Superior temporal gyrus (tissue), 1 donor: ENCODE data around the gene FSD1L.
"Not testable (repeated sequence)": the region's sequence is repeated elsewhere in the genome, so short reads cannot be mapped to it uniquely, and the experiment has no call there.

ENCODE experiments used
- DNase-seq: peaks from one replicate; pipeline ENCODE4 v3.0.0-alpha.2; 2016; ENCODE audit errors: extremely low spot score

Gene FSD1L

DNA sequence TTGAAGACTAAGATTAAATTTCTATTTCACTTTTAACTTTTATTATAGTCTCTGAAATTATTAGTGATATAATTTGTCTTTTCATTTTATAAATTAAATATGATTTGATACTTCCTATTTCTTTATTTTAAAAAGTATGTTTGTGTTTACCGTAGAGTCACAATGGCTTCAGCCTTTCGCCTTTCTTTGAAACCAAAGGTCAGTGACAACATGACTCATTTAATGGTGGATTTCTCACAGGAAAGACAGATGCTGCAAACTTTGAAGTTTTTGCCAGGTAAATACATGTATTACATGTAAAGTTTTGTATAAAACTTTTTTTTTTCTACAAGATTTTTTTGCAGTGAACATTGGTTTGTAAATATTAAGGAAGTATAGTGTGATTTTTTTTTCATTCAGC is 36.4 kb downstream of the FSD1L start:
- DNase-seq, result no peak

DNA sequence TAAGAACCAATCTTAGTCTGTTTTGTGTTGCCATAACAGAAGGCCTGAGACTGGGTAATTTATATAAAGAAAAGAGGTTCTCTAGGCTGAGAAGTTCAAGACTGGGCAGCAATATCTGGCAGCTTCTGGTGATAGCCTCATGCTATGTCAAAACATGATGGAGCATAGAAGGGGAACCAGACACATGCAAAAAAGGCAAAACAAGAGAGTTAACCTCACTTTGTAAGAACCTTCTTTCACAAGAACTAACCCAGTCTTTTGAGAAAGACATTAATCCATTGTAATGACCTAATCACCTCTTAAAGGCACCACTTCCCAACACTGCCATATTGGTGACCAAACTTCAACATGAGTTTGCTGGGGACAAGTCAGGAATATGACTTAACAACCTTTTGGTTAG is 37.3 kb downstream of the FSD1L start:
- DNase-seq, result no peak

DNA sequence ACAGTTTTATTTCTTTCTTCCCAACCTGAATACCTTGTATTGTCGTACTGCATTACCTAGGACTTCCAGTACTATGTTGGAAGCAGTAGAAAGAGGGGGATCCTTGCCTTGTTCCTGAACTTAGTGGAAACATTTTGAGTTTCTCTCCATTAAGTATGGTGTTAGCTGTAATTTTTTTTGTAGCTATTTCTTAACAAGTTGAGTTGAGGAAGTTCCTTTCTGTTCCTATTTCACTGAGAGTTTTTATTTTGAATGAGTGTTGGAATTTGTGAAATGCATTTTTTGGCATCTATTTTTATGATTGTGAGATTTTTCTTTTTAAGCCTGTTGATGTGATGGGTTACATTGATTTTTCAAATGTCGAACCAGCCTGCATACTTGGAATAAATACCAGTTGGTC is 49.0 kb downstream of the FSD1L start:
- no peak for DNase-seq

DNA sequence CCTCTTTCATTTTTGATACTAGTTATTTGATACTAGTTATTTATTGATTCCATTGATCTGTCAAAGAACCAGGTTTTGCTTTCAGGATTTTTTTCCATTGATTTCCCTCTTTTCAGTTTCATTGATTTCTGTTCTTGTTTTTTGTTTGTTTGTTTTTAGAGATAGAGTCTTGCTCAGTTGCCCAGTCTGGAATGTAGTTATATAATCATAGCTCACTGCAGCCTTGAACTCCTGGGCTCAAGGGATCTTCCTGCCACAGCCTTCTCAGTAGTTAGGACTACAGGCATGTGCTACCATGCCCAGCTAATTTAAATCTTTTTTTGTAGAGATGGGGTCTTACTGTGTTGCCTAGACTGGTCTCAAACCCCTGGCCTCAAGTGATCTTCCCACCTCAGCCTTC is 49.9 kb downstream of the FSD1L start:
- DNase-seq, result no peak

DNA sequence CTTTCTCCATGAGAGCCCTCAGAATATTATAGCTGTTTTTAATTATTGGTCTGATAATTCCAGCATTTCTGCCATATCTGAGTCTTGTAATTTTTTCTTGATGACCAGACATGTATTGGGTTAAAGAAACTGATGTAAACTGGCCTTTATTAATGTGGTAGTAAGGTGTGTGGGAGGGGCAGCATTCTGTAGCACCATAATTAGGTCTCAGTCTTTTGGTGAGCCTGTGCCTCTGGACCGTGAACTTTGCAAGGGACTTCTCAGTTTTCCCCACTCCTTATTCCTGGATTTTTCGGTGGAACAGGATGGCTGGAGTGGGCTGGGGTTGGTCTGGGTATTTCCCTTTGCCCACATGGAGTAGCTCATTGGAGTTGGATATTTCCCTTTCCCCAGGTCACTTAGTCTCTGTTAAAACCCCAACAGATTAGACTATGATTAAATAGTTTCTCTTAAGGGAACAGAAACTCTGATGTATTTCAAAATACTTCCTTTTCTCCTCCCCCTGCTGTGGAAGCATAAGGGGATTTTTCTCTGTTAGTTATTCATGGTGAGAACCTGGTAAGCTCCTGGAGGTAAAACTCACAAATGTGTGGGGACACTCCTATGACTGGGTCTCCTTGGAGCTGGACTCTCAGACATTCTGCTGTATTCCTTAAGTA is 52.4 kb downstream of the FSD1L start:
- DNase-seq, result peak; percentile 12

DNA sequence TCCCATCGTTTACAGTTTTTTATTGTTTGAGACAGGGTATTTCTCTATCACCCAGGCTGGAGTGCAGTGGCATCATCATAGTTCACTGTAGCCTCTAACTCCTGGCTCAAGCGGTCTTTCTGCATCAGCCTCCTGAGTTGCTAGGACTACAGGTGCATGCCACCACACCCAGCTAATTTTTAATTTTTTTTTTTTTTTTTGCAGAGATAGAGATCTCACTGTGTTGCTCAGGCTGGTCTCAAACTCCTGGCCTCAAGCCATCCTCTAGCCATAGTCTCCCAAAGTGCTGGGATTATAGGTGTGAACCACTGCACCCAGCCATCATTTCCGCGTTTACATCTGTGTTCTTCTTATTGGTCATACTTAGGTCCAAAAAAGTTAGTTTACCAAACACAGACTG is 53.6 kb downstream of the FSD1L start:
- DNase-seq, result no peak

DNA sequence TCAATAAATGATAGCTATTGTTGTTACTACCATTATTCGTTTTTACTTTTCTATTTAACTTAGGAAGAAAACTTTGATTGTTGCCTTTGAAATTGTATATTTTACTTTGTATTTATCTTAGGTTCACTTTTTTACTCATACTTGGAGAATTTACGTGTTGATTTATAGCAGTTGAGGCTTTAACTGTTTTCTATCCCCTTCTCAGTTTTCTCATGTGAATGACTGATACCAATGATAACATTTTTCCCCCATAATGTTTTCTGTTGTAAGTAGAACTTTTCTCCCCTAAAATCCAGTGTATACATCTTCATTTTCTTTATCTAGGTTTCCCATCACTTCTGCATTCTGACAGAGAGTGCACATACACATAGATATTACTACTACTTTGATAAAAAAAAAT is 54.4 kb downstream of the FSD1L start:
- DNase-seq, result peak; percentile 2

DNA sequence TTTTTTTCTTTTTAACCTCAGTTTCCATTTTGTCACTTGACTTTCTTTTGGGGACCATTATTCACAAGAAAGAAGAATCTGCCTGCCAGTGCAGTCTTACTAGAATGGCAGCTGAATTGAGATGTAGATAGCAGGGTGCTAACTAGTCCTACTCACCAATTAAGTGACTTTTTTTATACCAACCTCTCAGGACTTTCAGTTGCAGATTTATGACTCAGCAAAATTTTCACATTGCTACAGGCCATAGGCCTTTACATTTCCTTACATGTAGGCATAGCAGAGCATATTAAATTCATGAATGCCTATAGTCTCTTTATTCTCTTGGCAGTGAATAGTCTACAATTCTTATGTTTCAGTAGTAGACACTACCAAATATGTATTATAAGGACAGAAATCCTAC is 56.0 kb downstream of the FSD1L start:
- DNase-seq, result peak; percentile 4

DNA sequence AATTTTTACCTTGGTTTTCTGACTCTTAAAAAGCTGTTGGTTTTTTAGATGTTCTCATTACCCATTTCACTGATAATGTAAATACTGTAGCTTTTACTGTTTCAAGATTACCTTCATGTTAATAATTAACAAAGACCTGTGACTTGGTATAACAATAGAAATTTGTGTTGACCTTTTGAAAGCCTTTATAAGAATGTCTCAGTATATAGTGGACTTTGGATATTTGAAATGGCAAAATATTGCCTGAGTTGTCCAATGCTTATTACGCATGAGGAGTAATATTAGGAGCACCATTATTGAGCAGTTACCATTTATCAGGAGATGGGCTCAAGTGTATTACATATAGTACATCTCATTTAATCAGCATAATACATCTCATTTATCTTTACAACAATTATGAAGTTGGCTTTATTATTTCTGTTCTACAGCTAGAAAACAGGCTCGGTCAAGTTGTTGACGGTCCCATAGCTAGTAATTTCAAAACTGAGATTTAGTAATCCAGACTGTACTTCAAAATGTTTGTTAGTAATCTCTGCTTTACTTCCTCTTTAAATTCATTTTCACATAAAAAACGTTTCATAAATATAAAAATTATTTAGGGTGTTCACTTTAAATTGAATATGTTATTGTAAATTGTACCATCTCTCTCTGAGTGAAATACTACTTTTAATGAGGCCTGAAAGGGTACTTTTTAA is 59.4 kb downstream of the FSD1L start:
- peak; percentile 2 for DNase-seq

DNA sequence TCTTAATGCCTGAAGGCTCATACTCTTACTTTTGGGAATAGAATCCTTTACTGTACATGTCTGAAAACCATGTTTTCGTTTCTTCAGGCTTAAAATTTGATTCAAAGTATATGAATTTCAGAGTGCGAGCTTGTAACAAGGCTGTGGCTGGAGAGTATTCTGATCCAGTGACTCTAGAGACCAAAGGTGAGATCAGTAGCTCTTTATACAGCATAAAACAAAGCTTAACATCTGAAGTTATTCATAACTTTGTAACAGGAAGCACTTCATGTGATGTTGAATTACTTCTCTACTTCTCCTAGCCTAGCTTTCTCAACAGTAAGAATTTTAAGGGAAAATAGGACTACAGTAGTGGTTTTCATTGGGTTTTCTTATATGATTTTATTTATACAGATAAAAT is 60.7 kb downstream of the FSD1L start:
- DNase-seq, result peak; percentile 3

DNA sequence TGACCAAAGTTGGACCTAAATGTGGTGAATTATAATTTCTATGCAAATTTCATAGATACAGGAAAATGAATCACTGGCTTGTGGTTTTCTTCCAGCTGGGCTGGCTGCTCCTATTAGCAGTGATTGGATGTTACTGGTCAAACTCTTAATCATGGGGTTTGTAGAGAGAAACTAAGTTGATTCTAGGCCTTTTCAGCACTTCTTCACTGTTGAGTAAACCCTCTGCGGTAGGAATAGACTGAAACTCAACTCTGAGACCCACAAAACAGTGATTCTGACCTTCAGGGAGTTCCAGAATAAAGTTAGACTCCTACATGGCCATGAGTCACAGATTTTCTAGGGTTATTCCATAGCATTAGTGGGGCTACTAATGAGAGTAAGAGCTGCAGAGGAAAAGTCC is 62.2 kb downstream of the FSD1L start:
- DNase-seq, result peak; percentile 2

DNA sequence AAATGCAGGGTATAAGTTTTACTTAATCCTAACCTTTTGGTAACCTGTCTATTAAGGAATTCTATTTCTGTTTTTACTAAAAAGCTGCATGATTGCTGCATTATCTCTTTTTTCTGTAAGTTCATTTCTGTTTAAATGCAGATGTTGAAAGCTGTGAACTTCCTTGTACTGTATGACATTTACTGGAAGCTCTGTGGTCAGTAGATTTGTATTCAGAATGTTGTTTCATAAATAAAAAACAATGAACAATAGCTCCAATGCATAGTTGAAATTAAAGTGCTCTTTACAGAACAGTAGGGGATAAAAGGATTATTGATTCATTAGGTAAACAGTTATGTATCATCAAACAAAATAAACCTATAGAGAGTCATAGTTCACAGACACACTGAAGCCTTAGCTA is 63.6 kb downstream of the FSD1L start:
- DNase-seq, result peak; percentile 6

DNA sequence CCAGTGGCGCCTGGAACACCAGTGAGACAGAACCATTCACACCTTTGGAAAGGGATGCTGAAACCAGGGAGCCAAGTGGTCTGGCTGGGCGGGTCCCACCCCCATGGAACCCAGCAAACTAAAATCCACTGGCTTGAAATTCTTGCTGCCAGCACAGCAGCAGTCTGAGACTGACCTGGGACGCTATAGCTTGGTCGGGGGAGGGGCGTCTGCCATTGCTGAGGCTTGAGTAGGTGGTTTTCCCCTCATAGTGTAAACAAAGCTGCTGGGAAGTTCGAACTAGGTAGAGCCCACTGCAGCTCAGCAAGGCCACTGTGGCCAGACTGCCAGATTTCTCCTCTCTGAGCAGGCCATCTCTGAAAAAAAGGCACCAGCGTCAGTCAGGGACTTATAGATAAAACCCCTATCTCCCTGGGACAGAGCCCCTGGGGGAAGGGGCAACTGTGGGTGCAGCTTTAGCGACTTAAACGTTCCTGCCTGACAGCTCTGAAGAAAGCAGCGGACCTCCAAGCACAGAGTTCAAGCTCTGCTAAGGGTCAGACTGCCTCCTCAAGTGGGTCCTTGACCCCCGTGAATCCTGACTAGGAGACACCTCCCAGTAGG is 68.1 kb downstream of the FSD1L start:
- DNase-seq, result no peak

DNA sequence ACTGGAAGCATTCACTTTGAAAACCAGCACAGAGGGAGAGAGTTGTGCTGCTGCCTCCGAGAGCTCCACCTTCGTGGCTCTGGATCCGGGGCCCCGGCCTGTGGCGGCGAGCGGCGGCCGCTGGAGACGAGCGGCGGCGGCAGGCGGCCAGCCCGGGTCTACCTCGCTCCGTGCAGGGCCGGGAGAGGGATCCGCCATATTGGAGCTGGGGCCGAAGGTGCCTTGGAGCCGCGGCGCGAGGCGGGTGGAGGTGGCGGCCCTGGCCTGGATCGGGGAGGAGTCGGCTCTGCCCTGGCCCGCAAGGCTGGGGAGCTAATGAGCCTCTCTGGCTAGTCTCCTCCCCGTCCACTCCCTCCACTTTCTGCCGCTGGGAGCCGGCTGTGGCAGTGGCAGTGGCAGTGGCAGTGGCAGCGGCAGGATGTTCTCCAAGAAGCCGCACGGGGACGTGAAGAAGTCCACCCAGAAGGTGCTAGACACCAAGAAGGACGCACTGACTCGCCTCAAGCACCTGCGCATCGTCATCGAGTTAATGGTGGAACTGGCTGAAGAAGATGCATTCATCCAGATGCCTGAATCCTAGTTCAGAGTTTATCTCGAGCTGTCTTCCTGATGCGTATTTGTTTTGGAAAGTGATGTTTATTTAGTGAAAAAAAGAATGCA is 72.0 kb downstream of the FSD1L start:
- not testable (repeated sequence) for DNase-seq

DNA sequence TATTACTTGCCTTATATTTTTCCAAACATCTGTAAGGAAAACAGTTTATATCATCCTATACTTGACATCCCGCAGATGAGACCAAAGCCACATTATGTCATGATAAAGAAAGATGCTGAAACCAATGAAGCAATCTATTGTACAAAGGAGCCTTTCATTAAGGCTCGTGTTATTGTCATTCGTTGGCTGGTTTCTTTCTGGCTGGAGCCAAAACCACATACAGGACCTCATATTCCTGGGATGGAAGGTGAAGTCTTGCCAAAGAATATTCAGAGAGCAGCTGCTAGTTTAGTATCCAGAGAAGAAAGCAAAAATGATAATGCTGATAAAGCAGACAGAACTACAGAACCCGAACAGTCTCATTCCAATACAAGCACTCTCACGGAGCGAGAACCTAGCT is 73.2 kb downstream of the FSD1L start:
- DNase-seq, result not testable (repeated sequence)

DNA sequence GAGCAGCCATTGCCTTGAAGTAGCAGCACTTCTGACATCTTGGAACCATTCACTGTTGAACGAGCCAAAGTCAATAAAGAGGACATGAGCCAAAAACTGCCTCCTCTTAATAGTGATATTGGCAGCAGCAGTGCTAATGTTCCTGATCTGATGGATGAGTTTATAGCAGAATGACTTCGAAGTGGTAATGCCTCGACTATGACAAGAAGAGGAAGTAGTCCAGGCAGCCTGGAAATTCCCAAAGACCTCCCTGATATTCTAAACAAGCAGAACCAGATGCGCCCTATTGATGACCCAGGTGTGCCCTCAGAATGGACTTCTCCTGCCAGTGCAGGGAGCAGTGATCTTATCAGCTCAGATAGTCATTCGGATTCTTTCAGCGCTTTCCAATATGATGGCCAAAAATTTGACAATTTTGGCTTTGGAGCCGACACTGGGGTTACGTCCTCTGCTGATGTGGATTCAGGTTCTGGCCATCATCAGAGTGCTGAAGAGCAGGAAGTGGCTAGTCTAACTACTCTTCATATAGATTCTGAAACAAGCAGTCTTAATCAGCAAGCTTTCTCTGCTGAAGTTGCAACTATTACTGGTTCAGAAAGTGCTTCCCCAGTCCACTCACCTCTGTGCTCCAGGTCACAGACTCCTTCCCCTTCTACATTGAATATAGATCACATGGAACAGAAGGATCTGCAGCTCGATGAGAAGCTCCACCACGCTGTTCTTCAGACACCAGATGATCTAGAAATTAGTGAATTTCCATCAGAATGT is 75.0 kb downstream of the FSD1L start:
- not testable (repeated sequence) for DNase-seq

DNA sequence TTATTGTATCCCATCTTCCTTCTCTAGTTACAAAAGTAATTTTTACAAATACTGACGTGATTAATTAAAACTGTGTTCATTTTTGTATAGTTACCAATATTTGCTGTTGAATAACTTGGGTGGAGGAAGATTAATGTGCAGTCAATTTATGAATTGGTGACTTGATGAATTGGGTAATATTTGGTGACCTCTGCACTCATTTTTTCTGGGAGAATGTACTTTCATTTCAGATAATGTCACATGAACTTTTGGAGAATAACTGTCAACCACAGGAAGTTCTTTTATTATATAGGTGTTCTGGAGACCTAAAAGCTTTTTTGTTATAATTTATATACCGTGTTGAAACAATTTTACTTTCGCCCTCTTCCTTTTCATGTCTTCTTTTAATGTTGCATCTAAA is 83.7 kb downstream of the FSD1L start:
- DNase-seq, result no peak

DNA sequence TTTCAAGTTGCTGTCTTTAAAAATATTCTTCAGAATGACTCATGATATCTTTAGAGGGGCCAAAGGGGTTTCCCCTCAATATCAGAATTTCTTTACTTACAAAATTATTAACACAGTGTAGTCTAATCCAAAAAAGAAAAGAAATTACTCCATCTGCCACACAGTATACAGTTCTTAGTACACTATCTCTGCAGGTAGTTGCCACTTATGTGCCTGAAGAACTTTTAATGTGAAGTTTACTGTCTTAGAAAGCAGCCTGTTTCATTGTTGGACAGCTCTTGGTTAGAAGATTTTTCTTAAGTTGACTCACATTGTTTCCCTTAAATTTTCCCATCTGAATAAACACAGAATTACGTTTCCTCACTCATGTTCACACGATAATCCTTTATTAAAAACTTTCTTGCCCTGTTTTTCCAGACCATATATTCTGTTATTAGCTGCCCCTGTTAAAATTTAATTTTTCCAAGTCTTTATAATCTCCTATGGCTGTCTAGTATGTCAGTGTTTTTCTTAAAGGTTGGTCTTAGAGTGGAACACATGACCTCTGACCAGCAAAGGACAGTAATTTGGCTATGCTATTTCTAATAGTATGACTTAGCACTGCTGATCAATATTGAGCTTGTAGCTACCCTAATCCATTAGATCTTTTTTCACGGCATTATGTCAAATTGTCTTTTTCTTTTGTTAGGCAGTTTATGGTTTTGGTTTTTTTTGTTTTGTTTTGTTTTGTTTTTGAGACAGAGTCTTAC is 88.3 kb downstream of the FSD1L start:
- DNase-seq, result no peak

DNA sequence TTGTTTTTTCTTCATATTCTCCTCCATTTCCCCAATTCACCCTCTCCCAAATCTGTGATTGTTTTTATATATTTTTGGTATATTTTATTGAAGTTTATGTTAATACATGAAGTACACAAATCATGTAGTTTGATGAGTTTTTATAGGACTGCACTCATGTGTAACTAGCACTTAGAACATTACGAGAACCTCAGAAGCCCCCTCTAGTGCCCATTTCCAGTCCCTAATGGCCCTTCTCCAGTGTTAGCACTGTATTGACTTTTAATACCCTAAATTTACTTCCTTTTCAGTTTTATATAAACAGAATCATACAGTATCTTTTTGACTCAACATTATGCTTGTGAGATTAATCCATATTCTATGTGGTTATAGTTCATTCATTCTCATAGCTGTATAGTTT is 91.6 kb downstream of the FSD1L start:
- DNase-seq, result peak; percentile 2

DNA sequence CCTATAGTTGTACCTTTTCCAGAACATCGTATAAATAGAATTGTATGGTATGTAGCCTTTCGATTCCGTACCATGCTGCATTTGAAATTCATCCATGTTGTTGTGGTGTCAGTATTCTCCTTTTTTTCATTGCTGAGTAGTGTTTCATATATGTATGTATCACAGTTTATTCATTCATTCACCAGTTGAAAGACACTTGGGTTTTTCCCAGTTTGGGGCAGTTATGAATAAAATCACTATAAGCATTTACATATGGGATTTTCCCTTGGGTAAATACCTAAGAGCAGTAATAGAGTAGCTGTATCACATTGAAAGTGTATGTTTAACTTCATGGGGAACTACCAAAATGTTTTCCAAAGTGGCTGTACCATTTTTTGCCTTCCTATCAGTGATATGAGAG is 94.0 kb downstream of the FSD1L start:
- DNase-seq, result no peak

DNA sequence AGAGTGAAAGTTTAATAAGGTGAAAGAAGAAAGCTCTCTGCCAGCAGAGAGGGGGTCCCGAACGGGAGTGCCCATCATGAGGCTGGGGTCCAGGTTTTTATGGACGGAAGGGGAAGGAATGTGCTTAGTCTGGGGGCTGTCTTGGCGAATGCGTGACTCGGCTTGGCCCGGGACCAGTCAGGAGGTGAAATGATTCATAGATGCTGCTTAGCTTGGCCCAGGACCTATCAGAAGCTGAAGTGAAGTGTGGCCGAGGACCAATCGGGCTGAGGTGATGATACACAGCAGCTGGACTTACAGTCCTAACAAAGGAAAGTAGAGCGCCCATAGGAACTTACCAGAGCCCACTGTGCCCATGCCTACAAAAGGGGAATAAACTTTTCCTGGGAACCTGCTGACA is 106.2 kb downstream of the FSD1L start:
- DNase-seq, result no peak
